OCI-LY1 (cell line): ENCODE results near the gene MACROD2.

Experiments
- H2AFZ ChIP-seq: fragments of 200-600 bp; sonication (generic), shearing (Covaris generic); 2 replicates; pipeline ENCODE4 v1.6.0; 2014; ENCODE audit warnings: antibody characterized with exemption, mild to moderate bottlenecking, low read length
- H3F3A ChIP-seq: fragments of 200-600 bp; sonication (generic), shearing (Covaris generic); 2 replicates; pipeline ENCODE4 v1.6.0; 2014; ENCODE audit warnings: mild to moderate bottlenecking, antibody characterized with exemption, low read length, moderate library complexity; ENCODE audit not compliant: insufficient read depth
- H3K27ac ChIP-seq: fragments of 200-600 bp; sonication (generic); 2 replicates; pipeline ENCODE4 v1.5.1; 2014; ENCODE audit warnings: low read length, mixed run types, mild to moderate bottlenecking, low read depth; ENCODE audit not compliant: poor library complexity, severe bottlenecking
- H3K27me3 ChIP-seq: fragments of 200-600 bp; sonication (generic); 2 replicates; pipeline ENCODE4 v1.6.0; 2014; ENCODE audit warnings: antibody characterized with exemption, mild to moderate bottlenecking, low read length, moderate library complexity; ENCODE audit not compliant: insufficient read depth
- H3K36me3 ChIP-seq: fragments of 200-600 bp; sonication (generic); 2 replicates; pipeline ENCODE4 v1.6.1; 2014; ENCODE audit warnings: mild to moderate bottlenecking, antibody characterized with exemption, low read length, moderate library complexity, mixed read lengths; ENCODE audit not compliant: insufficient read depth
- H3K4me1 ChIP-seq: fragments of 200-600 bp; sonication (generic); 2 replicates; pipeline ENCODE4 v1.5.1; 2014; ENCODE audit warnings: mild to moderate bottlenecking, low read length, moderate library complexity; ENCODE audit not compliant: insufficient read depth, severe bottlenecking
- H3K4me2 ChIP-seq: fragments of 200-600 bp; sonication (generic), shearing (Covaris generic); 2 replicates; pipeline ENCODE4 v1.6.1; 2014; ENCODE audit warnings: low read length
- H3K4me3 ChIP-seq: fragments of 200-600 bp; sonication (generic); 2 replicates; pipeline ENCODE4 v1.5.1; 2014; ENCODE audit warnings: low read length, low read depth, mild to moderate bottlenecking, mixed read lengths; ENCODE audit not compliant: poor library complexity, severe bottlenecking
- H3K79me2 ChIP-seq: fragments of 200-600 bp; shearing (Covaris generic); 2 replicates; pipeline ENCODE4 v1.6.1; 2016; ENCODE audit warnings: mixed run types, low read length, mixed read lengths; ENCODE audit not compliant: insufficient read depth
- H3K9ac ChIP-seq: fragments of 200-600 bp; sonication (generic), shearing (Covaris generic); 2 replicates; pipeline ENCODE4 v1.6.1; 2014; ENCODE audit warnings: mild to moderate bottlenecking, low read length, mixed read lengths
- H3K9me2 ChIP-seq: fragments of 200-600 bp; sonication (generic), shearing (Covaris generic); 2 replicates; pipeline ENCODE4 v1.6.1; 2014; ENCODE audit warnings: low read depth, mild to moderate bottlenecking, low read length, mixed read lengths
- H3K9me3 ChIP-seq: fragments of 200-600 bp; shearing (Covaris generic); 2 replicates; pipeline ENCODE4 v1.6.1; 2014; ENCODE audit warnings: low read length, mixed read lengths
- H4K20me1 ChIP-seq: fragments of 200-600 bp; sonication (generic), shearing (Covaris generic); 2 replicates; pipeline ENCODE4 v1.6.0; 2016; ENCODE audit warnings: mild to moderate bottlenecking, low read length; ENCODE audit not compliant: insufficient read depth
- CTCF ChIP-seq: fragments of 200-600 bp; sonication (generic), shearing (Covaris generic); IDR thresholded peaks from 2 replicates; pipeline ENCODE4 v1.5.1; 2017; ENCODE audit warnings: mild to moderate bottlenecking, antibody characterized with exemption, low read length, moderate library complexity, mixed read lengths
- EZH2 ChIP-seq: fragments of 200-600 bp; sonication (generic), shearing (Covaris generic); IDR thresholded peaks from 2 replicates; pipeline ENCODE4 v1.8.0; 2017; ENCODE audit warnings: borderline replicate concordance, mixed run types, mild to moderate bottlenecking, antibody characterized with exemption, low read length, moderate library complexity, mixed read lengths

MACROD2 gene

GRCh38 chr20:15860850-15861249, 1865.5 kb downstream of the MACROD2 start:
- no peaks in the 10 kb centered on the region for H3K36me3 ChIP-seq
- no peaks in the 10 kb centered on the region for H3K79me2 ChIP-seq
- H2AFZ ChIP-seq, result no peak overlapping the region
- peaks cover 22% of the 10 kb centered on the region for H3K4me1 ChIP-seq
- no peak overlapping the region for H3K4me3 ChIP-seq
- no peak overlapping the region for H3K4me2 ChIP-seq
- H3K9me2 ChIP-seq, result no peaks in the 10 kb centered on the region
- H3K9ac ChIP-seq, result no peak overlapping the region
- TF ChIP-seq CTCF (no peak), EZH2 (no peak)
- no peaks in the 10 kb centered on the region for H3K9me3 ChIP-seq
- no peaks in the 10 kb centered on the region for H3K27me3 ChIP-seq
- H4K20me1 ChIP-seq, result no peaks in the 10 kb centered on the region
- H3F3A ChIP-seq, result no peaks in the 10 kb centered on the region
- no peak overlapping the region for H3K27ac ChIP-seq

- no peak overlapping the region for H3K9ac ChIP-seq
- no peaks in the 10 kb centered on the region for H3K27me3 ChIP-seq
- H3K4me2 ChIP-seq, result no peak overlapping the region
- H3K4me1 ChIP-seq, result peaks cover 18% of the 10 kb centered on the region
- H4K20me1 ChIP-seq, result no peaks in the 10 kb centered on the region
- no peaks in the 10 kb centered on the region for H3K79me2 ChIP-seq
- H3K4me3 ChIP-seq, result no peak overlapping the region
- no peak overlapping the region for H3K27ac ChIP-seq
- no peaks in the 10 kb centered on the region for H3F3A ChIP-seq
- no peaks in the 10 kb centered on the region for H3K9me3 ChIP-seq
- H2AFZ ChIP-seq, result no peak overlapping the region
- no peaks in the 10 kb centered on the region for H3K36me3 ChIP-seq
- TF ChIP-seq EZH2 (no peak), CTCF (no peak)
- no peaks in the 10 kb centered on the region for H3K9me2 ChIP-seq
Measured at GRCh38 chr20:15862178-15862577, 1866.9 kb downstream of the MACROD2 start.

- H3K4me2 ChIP-seq, result no peak overlapping the region
- no peak overlapping the region for H3K4me3 ChIP-seq
- H2AFZ ChIP-seq, result no peak overlapping the region
- H3K79me2 ChIP-seq, result no peaks in the 10 kb centered on the region
- no peaks in the 10 kb centered on the region for H3K27me3 ChIP-seq
- TF ChIP-seq CTCF (no peak), EZH2 (no peak)
- no peaks in the 10 kb centered on the region for H3K36me3 ChIP-seq
- H3K9ac ChIP-seq, result no peak overlapping the region
- no peaks in the 10 kb centered on the region for H3K9me3 ChIP-seq
- H3K9me2 ChIP-seq, result no peaks in the 10 kb centered on the region
- no peaks in the 10 kb centered on the region for H4K20me1 ChIP-seq
- no peak overlapping the region for H3K27ac ChIP-seq
- no peaks in the 10 kb centered on the region for H3F3A ChIP-seq
- H3K4me1 ChIP-seq, result peaks cover 2% of the 10 kb centered on the region
Measured at GRCh38 chr20:15863735-15864134, 1868.4 kb downstream of the MACROD2 start.
